PC-3 (cell line): ENCODE data around the gene CRYGD.

ENCODE experiments used
- CTCF ChIP-seq: fragments of 300-600 bp; sonication (generic); conservative IDR thresholded peaks from 2 replicates; pipeline ENCODE4 v1.5.1; 2017; ENCODE audit warnings: antibody characterized with exemption, low read depth, mild to moderate bottlenecking, low read length
- EZH2 ChIP-seq: fragments of 300-600 bp; sonication (generic); IDR thresholded peaks from one replicate; pipeline ENCODE4 v1.6.1; 2017; ENCODE audit warnings: antibody characterized with exemption, mild to moderate bottlenecking, low read length; ENCODE audit not compliant: unreplicated experiment

- TF ChIP-seq CTCF, result no peak
- TF ChIP-seq EZH2, result no peak
These were observed 31.2 kb downstream of the CRYGD start for GRCh38 chr2:208093128-208093527.
